ENCODE data around the gene TMEM62.

- TF ChIP-seq POLR2A (IDR thresholded peaks at IDR 0.05; ENCODE audit: low read depth, low read length) = no peak
- no peak for TF ChIP-seq POLR2AphosphoS5 (IDR thresholded peaks at IDR 0.05; ENCODE audit: low read depth, low read length)
Observed at GRCh38 chr15:43226436-43227305, 93.3 kb downstream of the TMEM62 start.
